CD8-positive, alpha-beta memory T cell (primary cell): ENCODE results near the gene LRRFIP2. TPM values are rescaled to one million over a fixed set of nuclear protein-coding genes. Genes with fewer than 3 reads are reported as not detected.

Source experiments
- CTCF ChIA-PET: fragments of 350-600 bp; sonication (Branson Sonifier 250); formaldehyde crosslinking; loops from one replicate; lab custom pipeline; 2021; ENCODE audit warnings: antibody characterized with exemption; lab: Charles Lee
- POLR2A ChIA-PET: fragments of 350-600 bp; sonication (Branson Sonifier 250); formaldehyde crosslinking; loops from one replicate; lab custom pipeline; 2021; ENCODE audit warnings: antibody characterized with exemption; lab: Charles Lee
- DNase-seq, 5 donors: peaks; one replicate each; pipeline versions ENCODE4 v3.0.0 to v3.0.0-alpha.2; 2020 to 2022; ENCODE audit warnings: mixed read lengths in 1 of 5
- H3K27ac ChIP-seq: one replicate; pipeline ENCODE4 v1.7.0; 2013; ENCODE audit warnings: low read depth, mild to moderate bottlenecking, low read length, moderate library complexity
- H3K27me3 ChIP-seq: 2 replicates; pipeline ENCODE4 v1.7.0; 2013; ENCODE audit warnings: low read length, mild to moderate bottlenecking; ENCODE audit not compliant: insufficient read depth, poor library complexity, severe bottlenecking
- H3K36me3 ChIP-seq: 2 replicates; pipeline ENCODE4 v1.7.0; 2013; ENCODE audit warnings: mild to moderate bottlenecking, low read length, moderate library complexity; ENCODE audit not compliant: insufficient read depth
- H3K4me1 ChIP-seq: 2 replicates; pipeline ENCODE4 v1.7.0; 2013; ENCODE audit warnings: mild to moderate bottlenecking, low read length, moderate library complexity; ENCODE audit not compliant: insufficient read depth
- H3K4me3 ChIP-seq: 2 replicates; pipeline ENCODE4 v1.7.0; 2013; ENCODE audit warnings: mild to moderate bottlenecking, low read length
- H3K9me3 ChIP-seq: 2 replicates; pipeline ENCODE4 v1.7.0; 2013; ENCODE audit warnings: mild to moderate bottlenecking, low read length
- H3K27ac Mint-ChIP-seq, 8 donors: one replicate each; pipeline ENCODE4 v1.8.0; 2020 to 2021; ENCODE audit warnings: mixed read lengths in 8 of 8, mild to moderate bottlenecking in 6 of 8, inconsistent platforms in 3 of 8, moderate library complexity in 3 of 8
- H3K27me3 Mint-ChIP-seq, 2 donors: one replicate each; pipeline ENCODE4 v1.8.0; 2020 to 2021; ENCODE audit warnings: mixed read lengths in 2 of 2, mild to moderate bottlenecking in 1 of 2, moderate library complexity in 1 of 2
- H3K36me3 Mint-ChIP-seq, 3 donors: one replicate each; pipeline ENCODE4 v1.8.0; 2020 to 2021; ENCODE audit warnings: mixed read lengths in 3 of 3, inconsistent platforms in 1 of 3, mild to moderate bottlenecking in 1 of 3
- H3K4me1 Mint-ChIP-seq, 3 donors: one replicate each; pipeline ENCODE4 v1.8.0; 2020 to 2021; ENCODE audit warnings: mixed read lengths in 3 of 3, inconsistent platforms in 1 of 3, mild to moderate bottlenecking in 1 of 3
- H3K4me3 Mint-ChIP-seq, 7 donors: one replicate each; pipeline ENCODE4 v1.8.0; 2020 to 2021; ENCODE audit warnings: mixed read lengths in 7 of 7, mild to moderate bottlenecking in 6 of 7, moderate library complexity in 4 of 7, inconsistent platforms in 2 of 7
- H3K9me3 Mint-ChIP-seq, 5 donors: one replicate each; pipeline ENCODE4 v1.8.0; 2020 to 2022; ENCODE audit warnings: mixed read lengths in 5 of 5, mild to moderate bottlenecking in 3 of 5, moderate library complexity in 2 of 5, inconsistent platforms in 1 of 5
- polyA plus RNA-seq: library from polyadenylated mRNA; unstranded; fragments of 300-500 nt; fragmentation: Illumina TruSeq; gene quantifications from one replicate; pipeline ENCODE4 v1.2.3, GENCODE V29; 2021
- total RNA-seq, 2 experiments: library from RNA; stranded (reverse); gene quantifications; one replicate each; pipeline ENCODE4 v1.2.3, GENCODE V29; 2021

The LRRFIP2 gene
- total and polyA plus RNA-seq, 3 experiments from 2014 or later, result 21.9 to 34.3 (median 34.1) TPM

DNA sequence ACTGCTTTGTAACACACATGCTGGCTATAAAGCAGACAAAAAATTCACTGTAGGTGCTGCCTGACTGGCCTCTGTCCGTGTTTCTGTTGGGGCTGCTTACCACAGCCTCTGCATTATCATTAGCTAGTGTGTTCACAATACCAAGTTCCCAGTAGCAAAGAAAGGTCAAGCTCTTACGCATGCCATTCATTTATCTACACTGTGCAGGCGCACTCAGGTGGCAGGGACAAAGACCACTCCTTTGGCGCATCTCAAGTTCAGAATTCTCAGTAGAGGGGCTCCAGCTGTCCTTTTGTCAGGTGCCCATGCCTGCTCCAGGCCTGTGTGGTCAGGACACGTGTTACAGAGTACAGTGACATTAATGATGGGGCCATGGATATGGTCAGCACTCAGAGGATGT, 158.7 kb downstream of the LRRFIP2 start:
- Histone ChIP-seq H3K27ac (no peak overlapping the region), H3K4me3 (no peak overlapping the region), H3K4me1 (no peaks in the 10 kb centered on the region), H3K27me3 (no peaks in the 10 kb centered on the region), H3K36me3 (peaks cover 46% of the 10 kb centered on the region), H3K9me3 (no peaks in the 10 kb centered on the region)
- Mint-ChIP-seq H3K27me3 (no peaks in the 10 kb centered on the region), H3K36me3 (peaks cover 21 to 92% (median 29%) of the 10 kb centered on the region in 3 donors), H3K9me3 (no peaks in the 10 kb centered on the region), H3K27ac (peak overlapping the region in 2 of 8 donors; percentile 23 to 31), H3K4me3 (no peak overlapping the region), H3K4me1 (peaks cover 0 to 2% (median 0%) of the 10 kb centered on the region in 3 donors)
- ChIA-PET POLR2A (no interaction called here), CTCF (interaction anchor here (1.1 kb wide), 1 partner anchor 9 kb away, joined by 3 read pairs; no protein-coding TSS in a partner anchor)
- DNase-seq, result no peak

GRCh38 chr3:37014620-37015019, 159.8 kb downstream of the LRRFIP2 start:
- H3K4me1 ChIP-seq, result no peaks in the 10 kb centered on the region
- H3K27me3 ChIP-seq, result no peaks in the 10 kb centered on the region
- Mint-ChIP-seq H3K27me3 (no peaks in the 10 kb centered on the region), H3K4me3 (no peak overlapping the region), H3K9me3 (no peaks in the 10 kb centered on the region), H3K4me1 (peaks cover 0 to 2% (median 0%) of the 10 kb centered on the region in 3 donors), H3K36me3 (peaks cover 21 to 85% (median 26%) of the 10 kb centered on the region in 3 donors), H3K27ac (peak overlapping the region in 2 of 8 donors; percentile 67 to 71)
- H3K9me3 ChIP-seq, result no peaks in the 10 kb centered on the region
- no peak overlapping the region for H3K27ac ChIP-seq
- no peak overlapping the region for H3K4me3 ChIP-seq
- ChIA-PET CTCF (interaction anchor here (1.1 kb wide), 1 partner anchor 10 kb away, joined by 3 read pairs; no protein-coding TSS in a partner anchor), POLR2A (no interaction called here)
- no peak for DNase-seq
- H3K36me3 ChIP-seq, result peaks cover 38% of the 10 kb centered on the region

Other genes starting within 250 kb of the LRRFIP2 start
- gene TRANK1, start 229.5 kb downstream of the LRRFIP2 start, total RNA-seq, result 10 to 100 TPM; 12.7 to 16.2 TPM
- gene TRANK1, start 229.5 kb downstream of the LRRFIP2 start, polyA plus RNA-seq, result 33.2 TPM
- 10 to 100 TPM; 14.8 to 16.0 TPM for gene EPM2AIP1, start 181.5 kb downstream of the LRRFIP2 start, total RNA-seq
- 7.1 TPM for gene EPM2AIP1, start 181.5 kb downstream of the LRRFIP2 start, polyA plus RNA-seq
- 10 to 100 TPM; 66.4 to 73.2 TPM for gene MLH1, start 181.1 kb downstream of the LRRFIP2 start, total RNA-seq
- 19.5 TPM for gene MLH1, start 181.1 kb downstream of the LRRFIP2 start, polyA plus RNA-seq
- 10 to 100 TPM; 39.4 to 42.1 TPM for gene GOLGA4, start 68.7 kb upstream of the LRRFIP2 start, total RNA-seq
- gene GOLGA4, start 68.7 kb upstream of the LRRFIP2 start, polyA plus RNA-seq, result 38.6 TPM